ENCODE results near the gene PAM.

DNA sequence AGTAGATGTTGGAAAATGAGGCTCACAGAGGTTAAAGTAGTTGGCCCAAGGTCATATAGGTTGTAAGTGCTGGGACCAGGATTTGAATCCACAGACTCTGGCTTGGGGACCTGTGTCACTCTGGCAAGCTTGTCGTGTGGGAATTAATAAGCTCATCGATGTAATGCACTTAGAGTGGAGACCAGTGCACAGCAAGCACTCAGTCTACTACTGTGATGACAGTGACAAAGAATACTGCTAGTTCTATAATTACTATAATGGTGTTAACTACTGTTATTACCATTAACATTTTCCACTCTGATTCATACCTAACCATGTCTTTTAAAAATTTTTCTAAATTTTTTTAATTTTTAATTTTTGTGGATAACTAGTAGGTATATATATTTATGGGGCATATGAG, 12.8 kb downstream of the PAM start:
- TF ChIP-seq GATA2 (IDR thresholded peaks at IDR 0.05; ENCODE audit: low read depth, low read length), result no peak
- no peak for TF ChIP-seq GATA3 (IDR thresholded peaks at IDR 0.05; ENCODE audit: low read depth, low read length)
